ENCODE data around the gene CHST13.
"Not testable (repeated sequence)": the region's sequence is repeated elsewhere in the genome, so short reads cannot be mapped to it uniquely, and the experiment has no call there.

Gene CHST13

DNA sequence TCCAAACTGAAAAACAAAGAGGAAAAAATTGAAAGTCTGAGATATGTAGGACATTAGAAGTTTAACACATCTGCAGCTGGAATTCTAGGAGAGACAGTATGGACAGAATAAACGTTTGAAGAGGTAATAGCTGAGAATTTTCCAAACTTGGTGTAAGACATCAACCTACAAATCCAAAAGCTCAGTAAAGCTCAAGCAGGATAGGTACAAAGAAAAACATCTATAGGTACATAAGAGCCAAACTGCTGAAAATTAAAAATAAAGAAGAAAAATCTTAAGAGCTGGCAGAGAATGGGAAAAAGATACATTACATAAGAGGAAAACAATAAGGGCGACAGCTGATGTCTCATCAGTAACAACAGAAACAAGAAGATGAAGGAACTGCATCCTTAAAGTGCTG is 57.6 kb downstream of the CHST13 start:
- H3K4me2 ChIP-seq = no peak overlapping the region
- no peaks in the 10 kb centered on the region for H3K36me3 ChIP-seq
- no peak overlapping the region for H3K27ac ChIP-seq
- H4K20me1 ChIP-seq = no peaks in the 10 kb centered on the region; a peak in 1 of 22 replicates
- H3K9ac ChIP-seq = no peak overlapping the region
- H3K27me3 ChIP-seq = no peaks in the 10 kb centered on the region
- peaks cover 0 to 11% (median 0%) of the 10 kb centered on the region in 10 experiments; a peak in 2 of 20 replicates for H3K4me1 ChIP-seq
- no peak for TF ChIP-seq Cebpa-rat (IDR thresholded peaks at IDR 0.05)
- no peak overlapping the region for H3K4me3 ChIP-seq
- no peaks in the 10 kb centered on the region for H3K9me3 ChIP-seq (replicated peaks in 1 of 11)

GRCh38 chr3:126582311-126582710 is 58.4 kb downstream of the CHST13 start:
- no peak for TF ChIP-seq Cebpa-rat (IDR thresholded peaks at IDR 0.05)
- H3K9me3 ChIP-seq (replicated peaks in 1 of 11) = peaks cover 0 to 7% (median 0%) of the 10 kb centered on the region in 11 experiments; a peak in 1 of 22 replicates
- H3K27me3 ChIP-seq = no peaks in the 10 kb centered on the region
- H3K36me3 ChIP-seq = no peaks in the 10 kb centered on the region
- H3K4me1 ChIP-seq = peaks cover 0 to 11% (median 0%) of the 10 kb centered on the region in 10 experiments; a peak in 2 of 20 replicates
- H3K27ac ChIP-seq = no peak overlapping the region
- H3K9ac ChIP-seq = no peak overlapping the region
- H3K4me2 ChIP-seq = no peak overlapping the region
- no peak overlapping the region for H3K4me3 ChIP-seq
- H4K20me1 ChIP-seq = no peaks in the 10 kb centered on the region; a peak in 1 of 22 replicates

DNA sequence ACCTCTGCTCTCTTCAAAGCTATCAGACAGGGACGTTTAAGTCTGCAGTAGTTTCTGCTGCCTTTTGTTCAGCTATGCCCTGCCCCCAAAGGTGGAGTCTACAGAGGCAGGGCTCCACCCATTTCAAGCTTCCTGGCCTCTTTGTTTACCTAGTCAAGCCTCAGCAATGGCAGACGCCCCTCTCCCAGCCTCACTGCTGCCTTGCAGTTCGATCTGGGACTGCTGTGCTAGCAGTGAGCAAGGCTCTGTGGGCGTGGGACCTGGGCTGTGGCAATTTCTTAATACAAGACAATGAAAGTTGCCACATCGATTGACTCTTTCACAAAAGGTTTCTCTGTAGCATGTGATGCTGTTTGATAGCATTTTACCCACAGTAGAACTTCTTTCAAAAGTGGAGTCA is 67.6 kb downstream of the CHST13 start:
- H3K9me3 ChIP-seq (replicated peaks in 1 of 11) = peaks cover 0 to 14% (median 0%) of the 10 kb centered on the region in 11 experiments; a peak in 3 of 22 replicates
- not testable (repeated sequence) for H3K27me3 ChIP-seq, H3K4me3 ChIP-seq, H3K27ac ChIP-seq, H3K4me2 ChIP-seq, H3K36me3 ChIP-seq, H3K9ac ChIP-seq, H3K4me1 ChIP-seq, H4K20me1 ChIP-seq
